Neutrophil (primary cell): Measurements from ENCODE around the gene SPAG7.

Source experiments
- H3K27ac ChIP-seq: fragments of 200-600 bp; sonication (generic); 2 replicates; pipeline ENCODE4 v1.5.1; 2016; ENCODE audit warnings: mild to moderate bottlenecking, moderate library complexity
- H3K27me3 ChIP-seq: fragments of 200-600 bp; sonication (generic); 2 replicates; pipeline ENCODE4 v1.6.0; 2016; ENCODE audit warnings: mild to moderate bottlenecking
- H3K36me3 ChIP-seq: fragments of 200-600 bp; sonication (generic); 2 replicates; pipeline ENCODE4 v1.5.1; 2017
- H3K4me1 ChIP-seq, 2 experiments: fragments of 200-600 bp in 1 of 2; sonication (generic) in 1 of 2; 1 replicate in 1 of 2; 2 replicates in 1 of 2; pipeline versions ENCODE4 v1.5.1 to v1.6.1; 2013 to 2016; ENCODE audit warnings: low read depth in 1 of 2, low read length in 1 of 2, mild to moderate bottlenecking in 1 of 2, moderate library complexity in 1 of 2; ENCODE audit not compliant: control insufficient read depth in 1 of 2, insufficient read depth in 1 of 2
- H3K4me3 ChIP-seq, 2 experiments: fragments of 200-600 bp in 1 of 2; sonication (generic) in 1 of 2; 1 replicate in 1 of 2; 2 replicates in 1 of 2; pipeline ENCODE4 v1.5.1; 2013 to 2016; ENCODE audit warnings: low read depth in 1 of 2, low read length in 1 of 2, mild to moderate bottlenecking in 1 of 2, moderate library complexity in 1 of 2
- H3K9me3 ChIP-seq: fragments of 200-600 bp; sonication (generic); 2 replicates; pipeline ENCODE4 v1.5.1; 2016
- TF ChIP-seq, protein P1 (sequence below): fragments of 200-600 bp; sonication (generic); IDR thresholded peaks from 2 replicates; pipeline ENCODE4 v1.5.1; 2016; ENCODE audit warnings: antibody characterized with exemption

SPAG7 gene

DNA sequence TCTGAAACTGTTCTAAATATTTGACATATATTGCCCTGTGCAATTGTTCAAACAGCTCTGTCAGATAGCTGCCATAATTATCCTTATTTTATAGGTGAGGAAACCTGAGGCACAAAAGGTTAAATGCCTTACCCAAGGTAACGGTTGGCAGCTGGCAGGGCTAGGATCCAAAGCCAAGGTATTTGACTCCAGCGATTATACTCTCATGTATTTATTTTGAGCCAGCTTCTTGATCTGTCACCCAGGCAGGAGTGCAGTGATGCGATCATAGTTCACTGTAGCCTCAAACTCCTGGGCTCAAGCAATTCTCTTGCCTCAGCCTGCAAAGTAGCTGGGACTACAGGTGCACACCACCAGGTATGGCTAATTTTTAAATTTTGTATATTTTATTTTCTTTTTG is 9.5 kb downstream of the SPAG7 start:
- H3K27me3 ChIP-seq: no peaks in the 10 kb centered on the region
- H3K9me3 ChIP-seq: no peaks in the 10 kb centered on the region
- TF ChIP-seq, protein P1, sequence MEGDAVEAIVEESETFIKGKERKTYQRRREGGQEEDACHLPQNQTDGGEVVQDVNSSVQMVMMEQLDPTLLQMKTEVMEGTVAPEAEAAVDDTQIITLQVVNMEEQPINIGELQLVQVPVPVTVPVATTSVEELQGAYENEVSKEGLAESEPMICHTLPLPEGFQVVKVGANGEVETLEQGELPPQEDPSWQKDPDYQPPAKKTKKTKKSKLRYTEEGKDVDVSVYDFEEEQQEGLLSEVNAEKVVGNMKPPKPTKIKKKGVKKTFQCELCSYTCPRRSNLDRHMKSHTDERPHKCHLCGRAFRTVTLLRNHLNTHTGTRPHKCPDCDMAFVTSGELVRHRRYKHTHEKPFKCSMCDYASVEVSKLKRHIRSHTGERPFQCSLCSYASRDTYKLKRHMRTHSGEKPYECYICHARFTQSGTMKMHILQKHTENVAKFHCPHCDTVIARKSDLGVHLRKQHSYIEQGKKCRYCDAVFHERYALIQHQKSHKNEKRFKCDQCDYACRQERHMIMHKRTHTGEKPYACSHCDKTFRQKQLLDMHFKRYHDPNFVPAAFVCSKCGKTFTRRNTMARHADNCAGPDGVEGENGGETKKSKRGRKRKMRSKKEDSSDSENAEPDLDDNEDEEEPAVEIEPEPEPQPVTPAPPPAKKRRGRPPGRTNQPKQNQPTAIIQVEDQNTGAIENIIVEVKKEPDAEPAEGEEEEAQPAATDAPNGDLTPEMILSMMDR: no peak
- H3K4me1 ChIP-seq: peaks cover 0 to 6% of the 10 kb centered on the region in 2 experiments
- H3K4me3 ChIP-seq: no peak overlapping the region
- H3K36me3 ChIP-seq: peaks cover 12% of the 10 kb centered on the region
- no peak overlapping the region for H3K27ac ChIP-seq

DNA sequence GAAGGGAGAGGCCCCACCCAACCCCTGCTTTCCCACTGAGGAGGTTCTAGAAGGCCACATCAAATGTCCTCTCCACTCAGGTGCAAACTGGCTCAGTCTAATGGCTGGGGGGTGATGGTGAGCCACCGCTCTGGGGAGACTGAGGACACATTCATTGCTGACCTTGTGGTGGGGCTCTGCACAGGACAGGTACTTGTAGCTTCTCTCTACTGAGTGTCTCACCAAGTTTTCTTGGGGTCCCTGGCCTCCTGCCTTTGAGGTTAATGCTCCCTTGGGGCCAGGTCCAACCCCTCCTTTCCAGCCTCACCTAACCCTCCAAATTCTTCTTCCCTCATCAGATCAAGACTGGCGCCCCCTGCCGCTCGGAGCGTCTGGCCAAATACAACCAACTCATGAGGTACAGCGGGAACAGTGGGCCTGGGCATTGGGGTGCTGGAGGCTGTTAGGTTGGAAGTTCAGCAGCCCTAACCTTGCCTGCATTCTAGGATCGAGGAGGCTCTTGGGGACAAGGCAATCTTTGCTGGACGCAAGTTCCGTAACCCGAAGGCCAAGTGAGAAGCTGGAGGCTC is 11.0 kb downstream of the SPAG7 start:
- no peaks in the 10 kb centered on the region for H3K27me3 ChIP-seq
- TF ChIP-seq, protein P1: no peak
- H3K27ac ChIP-seq: no peak overlapping the region
- no peak overlapping the region for H3K4me3 ChIP-seq
- peaks cover 2 to 8% of the 10 kb centered on the region in 2 experiments for H3K4me1 ChIP-seq
- H3K36me3 ChIP-seq: peaks cover 12% of the 10 kb centered on the region
- H3K9me3 ChIP-seq: no peaks in the 10 kb centered on the region

DNA sequence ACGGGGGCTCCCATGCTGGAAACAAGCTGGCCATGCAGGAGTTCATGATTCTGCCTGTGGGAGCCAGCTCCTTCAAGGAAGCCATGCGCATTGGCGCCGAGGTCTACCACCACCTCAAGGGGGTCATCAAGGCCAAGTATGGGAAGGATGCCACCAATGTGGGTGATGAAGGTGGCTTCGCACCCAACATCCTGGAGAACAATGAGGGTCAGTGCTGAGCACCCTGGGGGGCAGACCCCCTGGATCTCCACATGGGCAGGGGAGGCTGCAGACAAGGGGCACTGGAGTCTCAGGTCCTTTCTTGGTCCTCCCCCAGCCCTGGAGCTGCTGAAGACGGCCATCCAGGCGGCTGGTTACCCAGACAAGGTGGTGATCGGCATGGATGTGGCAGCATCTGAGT is 12.5 kb downstream of the SPAG7 start:
- no peaks in the 10 kb centered on the region for H3K9me3 ChIP-seq
- H3K27ac ChIP-seq: no peak overlapping the region
- H3K27me3 ChIP-seq: no peaks in the 10 kb centered on the region
- H3K4me3 ChIP-seq: no peak overlapping the region
- TF ChIP-seq, protein P1: no peak
- H3K36me3 ChIP-seq: peaks cover 11% of the 10 kb centered on the region
- peaks cover 17 to 23% of the 10 kb centered on the region in 2 experiments for H3K4me1 ChIP-seq

DNA sequence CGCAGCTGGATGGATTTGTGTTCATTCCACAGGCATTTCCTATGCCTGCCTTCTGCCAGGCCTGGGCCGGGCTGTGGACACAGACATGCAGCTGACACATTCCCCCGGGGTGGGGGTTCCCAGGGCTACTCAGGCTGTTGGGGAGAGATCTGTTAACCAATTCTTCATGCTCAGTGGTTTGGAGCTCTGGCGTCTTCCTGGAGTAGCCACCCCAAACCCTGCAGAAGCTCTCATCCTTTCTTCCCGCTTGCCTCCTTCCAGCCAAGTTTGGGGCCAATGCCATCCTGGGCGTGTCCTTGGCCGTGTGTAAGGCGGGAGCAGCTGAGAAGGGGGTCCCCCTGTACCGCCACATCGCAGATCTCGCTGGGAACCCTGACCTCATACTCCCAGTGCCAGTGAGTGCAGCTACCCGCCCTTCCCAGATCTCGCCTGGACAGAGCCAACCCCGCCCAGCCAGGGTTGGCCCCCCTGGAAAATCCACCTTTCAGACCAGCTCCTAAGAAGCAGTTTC is 14.1 kb downstream of the SPAG7 start:
- Histone ChIP-seq H3K4me1 (peaks cover 25 to 39% of the 10 kb centered on the region in 2 experiments), H3K4me3 (no peak overlapping the region), H3K36me3 (no peaks in the 10 kb centered on the region), H3K9me3 (no peaks in the 10 kb centered on the region), H3K27me3 (no peaks in the 10 kb centered on the region), H3K27ac (no peak overlapping the region)
- TF ChIP-seq, protein P1: no peak

DNA sequence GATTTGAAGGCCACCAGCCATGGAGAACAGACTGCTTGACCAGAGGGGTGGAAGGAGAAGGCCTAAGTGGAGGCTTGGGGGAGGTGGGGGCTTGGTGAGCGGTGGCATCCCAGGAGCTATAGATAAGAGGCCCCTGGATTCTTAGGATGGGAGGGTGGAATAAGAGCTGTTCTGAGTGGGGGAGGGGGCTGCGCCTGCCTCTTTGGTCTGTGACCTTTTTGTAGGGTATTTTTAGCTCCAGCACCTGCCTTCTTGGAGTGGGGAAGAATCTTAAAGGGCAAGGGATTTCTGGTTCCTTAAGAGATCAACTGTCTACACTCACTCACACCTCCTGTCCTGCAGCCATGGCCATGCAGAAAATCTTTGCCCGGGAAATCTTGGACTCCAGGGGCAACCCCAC is 16.1 kb downstream of the SPAG7 start:
- TF ChIP-seq, protein P1: no peak
- Histone ChIP-seq H3K27ac (peak overlapping the region; percentile 96), H3K36me3 (peaks cover 4% of the 10 kb centered on the region), H3K27me3 (no peaks in the 10 kb centered on the region), H3K9me3 (no peaks in the 10 kb centered on the region), H3K4me1 (peaks cover 32 to 48% of the 10 kb centered on the region in 2 experiments), H3K4me3 (no peak overlapping the region)
